Neural progenitor cell (in vitro differentiated cells): ENCODE results near the gene PPIL1.

ENCODE experiments used
- CTCF ChIP-seq: fragments of 200-600 bp; sonication (generic); IDR thresholded peaks from 2 replicates; pipeline ENCODE4 v1.5.1; 2017; ENCODE audit warnings: antibody characterized with exemption, mild to moderate bottlenecking
- EZH2 ChIP-seq: fragments of 200-600 bp; sonication (generic); IDR thresholded peaks from 2 replicates; pipeline ENCODE4 v1.6.1; 2017; ENCODE audit warnings: antibody characterized with exemption, mild to moderate bottlenecking, moderate library complexity
- EZH2phosphoT487 ChIP-seq: fragments of 200-600 bp; sonication (generic); IDR thresholded peaks from 2 replicates; pipeline ENCODE4 v1.6.1; 2017; ENCODE audit warnings: antibody characterized with exemption

- TF ChIP-seq CTCF (no peak), EZH2phosphoT487 (no peak), EZH2 (no peak)
These were observed 639 bp upstream of the PPIL1 start for GRCh38 chr6:36875250-36875633.
